HG03097 (cell line): Measurements from ENCODE around the gene SOCS3.
A peak's percentile ranks its signal among the peaks of the same experiment; 100 is the strongest.

Experiments
- ATAC-seq: cut with Tn5 transposase; IDR thresholded peaks from one replicate; pipeline ENCODE4 v1.9.1; 2021; ENCODE audit not compliant: unreplicated experiment, low FRiP score

SOCS3 gene

GRCh38 chr17:78368854-78369495 lies 9.1 kb upstream of the SOCS3 start:
- no peak for ATAC-seq

DNA sequence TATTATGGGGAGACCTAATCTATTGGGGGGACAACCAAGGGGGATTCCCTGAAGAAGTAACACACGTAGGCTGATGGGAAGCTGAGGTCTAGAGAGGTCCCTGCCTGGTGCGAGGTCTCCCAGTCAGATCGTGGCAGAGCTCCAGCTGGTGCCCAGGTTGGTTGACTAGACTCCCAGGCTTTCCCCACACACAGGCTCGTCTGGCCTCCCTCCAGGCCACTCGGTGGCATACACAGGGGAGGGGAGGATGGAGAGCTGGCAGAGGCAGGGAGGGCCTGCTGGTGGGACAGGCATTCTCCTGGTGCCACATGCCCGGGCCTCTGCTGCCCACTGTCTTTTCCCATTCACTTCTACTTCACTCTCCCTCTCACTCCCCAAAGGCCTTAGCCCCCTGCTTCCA lies 8.5 kb upstream of the SOCS3 start:
- ATAC-seq: no peak

GRCh38 chr17:78367193-78367592 lies 7.3 kb upstream of the SOCS3 start:
- ATAC-seq: no peak

DNA sequence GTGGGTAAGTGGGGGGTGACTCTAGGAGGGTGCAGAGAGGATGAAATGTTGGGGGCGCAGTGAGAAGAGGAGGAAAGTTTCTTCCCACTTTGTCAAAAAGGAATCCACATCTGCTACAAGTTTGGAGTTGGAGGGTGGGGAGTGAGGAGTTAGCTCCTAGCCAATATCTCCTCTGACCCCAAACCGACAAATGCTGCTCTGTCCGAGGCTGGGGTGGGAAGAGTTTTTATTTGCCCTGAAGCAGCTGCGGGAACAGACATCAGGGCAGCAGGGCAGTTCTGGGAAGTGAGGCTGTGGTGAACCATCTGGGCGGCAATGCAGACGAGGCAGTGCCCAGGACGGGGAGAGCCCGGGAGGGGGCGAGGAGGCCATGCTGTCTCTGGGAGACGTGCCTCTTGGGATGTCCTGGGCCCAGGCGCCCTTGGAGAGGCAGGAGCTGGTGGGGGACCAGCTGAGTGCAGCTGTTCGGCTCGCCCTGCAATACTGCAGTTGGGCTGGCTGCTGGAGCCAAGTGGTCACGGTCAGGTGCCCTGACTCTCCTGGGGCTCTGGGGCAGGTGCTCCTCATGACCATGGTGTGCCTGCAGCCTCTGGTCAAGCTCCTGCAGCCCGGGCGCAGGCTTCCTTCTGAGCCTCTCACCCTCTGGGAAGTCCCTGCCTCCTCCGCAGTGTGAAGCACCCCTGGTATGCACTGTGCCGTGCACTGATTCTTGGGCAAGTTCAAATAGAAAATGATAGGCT lies 6.4 kb upstream of the SOCS3 start:
- ATAC-seq: no peak

- no peak for ATAC-seq
These were observed 5.8 kb upstream of the SOCS3 start for GRCh38 chr17:78365561-78366108.

DNA sequence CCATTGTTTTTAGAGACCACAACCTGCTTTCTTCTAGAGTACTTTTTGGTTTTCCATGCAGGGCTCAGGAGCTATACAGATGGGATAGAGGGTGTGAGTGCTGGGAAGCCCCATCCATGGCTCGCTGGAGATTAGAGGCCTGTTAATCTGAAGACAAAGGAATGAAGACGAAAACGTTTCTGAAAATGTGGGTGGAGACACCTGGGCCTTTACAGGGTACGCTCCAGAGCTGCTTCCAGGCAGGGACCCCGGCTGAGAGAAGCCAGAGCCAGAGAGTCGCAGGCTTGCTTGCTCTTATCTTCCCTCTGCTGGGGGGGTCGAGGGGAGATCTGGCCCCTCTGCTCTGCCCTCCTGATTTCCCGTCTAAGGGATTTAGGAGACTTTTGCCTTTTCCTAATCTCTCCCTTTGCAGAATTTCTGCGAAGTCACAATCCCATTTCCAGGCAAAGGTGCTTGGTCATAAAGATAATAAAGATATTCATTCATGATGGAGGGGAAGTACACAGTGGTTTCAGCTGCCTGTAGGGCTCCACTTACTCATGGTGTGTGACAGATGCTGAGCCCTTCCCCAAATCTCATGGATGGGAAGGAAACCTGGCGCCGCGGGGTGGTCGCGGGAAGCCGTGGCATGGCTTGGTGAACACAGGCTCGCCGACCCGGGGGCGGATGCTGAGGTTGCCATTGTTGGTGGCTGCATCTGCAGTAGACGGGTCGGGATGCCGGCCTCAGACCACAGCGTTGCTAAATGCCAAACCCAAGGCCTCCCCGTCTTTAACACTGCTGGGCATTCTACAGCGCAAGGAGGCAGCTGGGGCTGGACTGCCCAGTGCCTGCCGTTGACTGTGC lies 4.8 kb upstream of the SOCS3 start:
- no peak for ATAC-seq

- ATAC-seq: no peak
These were observed 2.8 kb upstream of the SOCS3 start for GRCh38 chr17:78362671-78363070.

GRCh38 chr17:78362232-78362631 lies 2.4 kb upstream of the SOCS3 start:
- ATAC-seq: no peak

DNA sequence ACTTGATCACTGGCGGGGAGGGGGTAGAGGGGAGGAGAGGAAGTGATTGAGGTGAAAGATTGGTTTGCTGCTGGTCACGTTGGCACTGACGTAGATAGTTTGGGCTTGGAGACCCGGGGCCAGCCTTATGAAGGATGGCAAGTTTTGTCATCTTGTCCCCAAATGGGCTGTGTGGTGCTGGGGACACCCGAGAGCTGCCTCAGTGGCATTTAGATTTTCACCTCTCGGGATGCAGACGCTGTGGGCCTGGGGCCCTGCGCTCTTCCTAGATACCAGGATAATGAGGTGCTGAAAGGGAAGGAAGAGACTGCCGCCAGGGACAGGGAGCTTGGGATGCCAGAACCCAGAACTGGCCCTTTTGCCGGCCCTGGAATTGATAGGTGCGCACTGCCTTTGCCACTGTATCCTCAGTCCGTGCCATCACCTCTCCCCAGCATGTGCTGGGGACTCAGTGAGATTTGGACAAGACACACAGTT lies 1.4 kb upstream of the SOCS3 start:
- ATAC-seq: no peak

GRCh38 chr17:78360371-78361224 lies 721 bp upstream of the SOCS3 start:
- peak; percentile 1 for ATAC-seq

DNA sequence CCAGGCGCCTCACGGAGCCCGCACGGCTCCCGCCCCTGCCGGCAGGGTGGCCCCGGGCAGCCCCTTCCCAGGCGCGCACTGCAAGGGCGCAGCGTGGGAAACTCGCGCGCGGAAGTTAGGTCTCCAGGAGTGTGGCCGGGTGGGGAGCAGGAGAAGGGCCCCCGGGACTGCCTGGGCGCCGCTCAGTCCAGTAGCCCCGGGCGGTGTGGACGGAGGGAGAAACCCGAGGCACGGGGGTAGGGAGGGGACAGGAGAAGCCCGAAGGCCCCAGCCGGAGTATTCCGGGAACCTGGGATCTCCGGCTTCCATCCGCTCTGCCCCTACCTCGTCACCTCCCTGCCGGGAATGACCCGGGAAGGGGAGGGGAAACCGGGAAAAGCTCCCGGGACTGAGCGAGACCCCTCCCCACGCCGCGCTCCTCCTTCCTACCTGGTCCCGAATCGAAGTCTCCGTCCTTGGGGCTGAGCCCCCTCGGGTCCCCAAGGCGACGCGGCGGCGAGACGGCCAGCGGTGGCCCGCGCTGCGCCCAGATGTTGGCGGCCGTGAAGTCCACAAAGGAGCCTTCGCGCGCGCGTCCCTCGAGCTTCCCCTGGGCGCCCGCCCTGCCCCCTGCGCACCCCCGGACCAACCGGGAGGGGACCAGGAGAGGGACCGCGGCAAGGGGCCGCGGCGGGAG lies 418 bp downstream of the SOCS3 start:
- no peak for ATAC-seq

GRCh38 chr17:78358538-78359320 lies 1.1 kb downstream of the SOCS3 start:
- no peak for ATAC-seq

DNA sequence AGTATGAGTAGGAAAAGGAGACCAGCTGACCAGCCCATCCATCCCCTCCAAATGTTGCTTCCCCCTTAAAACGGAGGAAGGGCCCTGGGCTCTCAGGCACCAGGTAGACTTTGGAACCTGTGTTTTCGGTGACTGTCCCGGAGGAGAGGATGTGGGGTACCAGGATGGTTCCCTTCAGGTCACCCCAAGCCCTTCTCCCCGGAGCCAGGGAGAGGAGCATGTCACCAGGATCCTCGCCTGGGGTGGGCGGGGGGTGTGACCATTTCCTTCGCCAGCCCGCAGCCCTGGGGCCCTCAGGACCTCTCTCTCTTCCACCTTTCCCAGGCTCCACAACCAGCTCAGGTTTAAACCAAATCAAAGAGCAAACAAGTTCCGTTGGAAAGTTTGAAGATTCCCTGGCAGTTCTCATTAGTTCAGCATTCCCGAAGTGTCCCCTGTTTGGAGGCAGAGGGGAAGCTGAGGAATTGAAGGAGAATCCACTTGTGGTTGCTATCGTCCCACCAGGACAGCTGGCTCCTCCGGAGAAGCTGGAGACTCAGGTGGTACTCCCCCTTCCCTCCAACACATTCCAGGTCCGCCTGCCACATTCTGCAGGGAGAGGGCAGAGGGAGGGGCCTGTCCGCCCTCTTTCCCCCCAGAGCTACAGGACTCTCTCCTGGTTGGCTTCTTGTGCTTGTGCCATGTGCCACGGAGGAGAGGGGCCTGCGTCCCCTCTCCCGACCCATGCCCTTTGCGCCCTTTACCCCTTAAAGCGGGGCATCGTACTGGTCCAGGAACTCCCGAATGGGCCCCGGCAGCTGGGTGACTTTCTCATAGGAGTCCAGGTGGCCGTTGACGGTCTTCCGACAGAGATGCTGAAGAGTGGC lies 2.0 kb downstream of the SOCS3 start:
- ATAC-seq: no peak

DNA sequence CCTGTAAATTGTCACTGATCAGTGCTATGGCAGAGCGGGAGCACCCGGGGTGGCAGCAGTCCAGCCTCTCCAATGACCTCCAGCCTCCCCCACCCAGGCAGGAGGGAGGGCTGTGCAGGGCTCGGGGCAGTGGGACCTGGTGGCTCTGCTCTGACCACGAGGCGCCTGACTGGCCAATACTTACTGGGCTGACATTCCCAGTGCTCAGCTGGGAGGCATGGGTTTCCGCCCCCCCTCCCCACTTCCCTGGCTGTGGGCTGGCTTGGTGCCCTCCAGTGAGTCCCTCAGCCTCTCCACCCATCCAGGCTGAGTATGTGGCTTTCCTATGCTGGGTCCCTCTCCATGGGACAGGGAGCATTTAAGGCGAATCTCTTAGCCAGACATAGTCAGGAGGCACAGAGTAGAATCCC lies 2.7 kb downstream of the SOCS3 start:
- ATAC-seq: no peak

DNA sequence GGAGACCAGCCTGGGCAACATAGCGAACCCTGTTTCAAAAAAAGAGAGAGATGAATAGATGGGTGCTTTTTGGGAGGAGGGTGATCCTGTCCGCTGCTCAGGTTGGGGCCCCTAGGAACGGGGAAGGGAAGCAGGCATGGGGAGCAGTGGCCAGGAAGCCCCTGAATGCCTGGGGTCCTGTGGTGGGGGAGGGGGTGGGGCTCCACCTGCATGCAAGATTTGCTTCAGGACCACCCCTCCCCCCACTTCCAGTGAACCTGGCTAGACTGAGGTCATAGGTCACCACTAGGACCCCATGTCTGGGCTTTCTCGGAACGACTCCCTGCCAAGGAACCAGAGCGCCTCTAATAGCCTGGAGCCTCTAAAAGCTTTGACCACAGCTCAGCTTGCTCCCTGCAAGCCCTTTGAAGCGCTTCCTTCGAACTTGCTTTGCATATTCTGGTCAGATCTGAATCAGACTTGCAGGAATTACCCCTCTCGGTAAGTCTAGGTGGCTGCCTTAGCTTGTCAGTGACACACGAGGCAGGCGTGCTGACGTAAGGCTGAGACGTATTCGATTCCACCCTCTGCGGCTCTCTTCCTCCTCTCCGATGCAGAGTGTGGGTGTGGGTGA lies 3.7 kb downstream of the SOCS3 start:
- ATAC-seq: peak; percentile 45

DNA sequence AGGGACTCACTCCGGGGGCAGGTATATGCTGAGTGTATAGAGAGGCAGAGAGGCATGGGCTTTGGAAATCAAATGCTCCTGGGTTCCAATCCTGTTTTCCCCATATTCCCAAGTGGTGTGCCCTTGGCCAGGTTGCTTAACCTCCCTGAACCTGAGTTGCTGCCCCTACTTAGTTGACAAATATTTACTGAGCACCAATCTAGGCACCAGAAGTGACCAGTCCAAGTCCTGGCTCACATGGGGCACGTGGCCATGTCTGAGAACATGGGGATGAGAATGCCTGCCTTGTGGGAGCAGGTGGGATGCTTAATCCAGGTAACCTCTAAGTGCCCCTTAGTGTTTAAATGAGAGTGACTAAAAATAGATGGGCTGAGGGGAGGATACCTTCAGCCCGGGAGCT lies 4.2 kb downstream of the SOCS3 start:
- no peak for ATAC-seq

DNA sequence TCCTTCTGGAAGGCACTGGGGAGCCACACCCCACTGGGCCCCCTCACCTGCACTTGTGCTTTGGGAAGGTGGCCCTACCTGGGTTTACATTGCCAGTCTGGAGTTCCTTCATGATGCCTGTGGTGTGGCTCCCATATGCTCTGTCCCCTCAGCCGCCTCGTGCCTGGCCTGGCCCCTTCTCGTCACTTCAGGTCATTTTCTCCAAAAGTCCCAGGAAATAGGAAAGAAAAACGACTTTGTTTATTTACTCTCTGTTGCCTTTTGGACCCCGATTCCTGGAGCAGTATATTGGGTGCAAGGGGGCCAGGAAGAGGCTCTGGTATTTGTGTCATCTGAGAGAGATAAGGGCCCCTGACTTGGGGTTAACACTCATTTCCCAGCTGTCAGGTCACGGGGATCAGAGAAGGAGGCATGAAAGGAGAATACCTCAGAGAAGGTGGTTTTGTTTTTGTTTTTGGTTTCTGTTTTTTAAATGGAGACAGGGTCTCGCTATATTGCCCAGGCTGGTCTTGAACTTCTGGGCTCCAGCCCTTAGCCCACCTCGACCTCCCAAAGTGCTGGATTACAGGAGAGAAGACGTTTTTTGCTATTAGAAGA lies 4.7 kb downstream of the SOCS3 start:
- no peak for ATAC-seq
